Panc1 (cell line): Measurements from ENCODE around the gene PRKCQ. TPM values are rescaled to one million over a fixed set of nuclear protein-coding genes. Genes with fewer than 3 reads are reported as not detected.

Experiments used
- ATAC-seq: fragments of 200-7000 bp; cut with Tn5 transposase; 2 replicates; pipeline ENCODE4 v1.9.1; 2020; ENCODE audit warnings: mild to moderate bottlenecking, moderate library complexity
- BruUV-seq: library from RNA; stranded (reverse); fragments of 400-500 nt; replicated peaks from 2 replicates; lab custom pipeline; 2021; lab: Mats Ljungman, UMichigan
- CTCF ChIA-PET: fragments of 300-600 bp; sonication (Branson Sonifier 250); formaldehyde crosslinking; loops from one replicate; lab custom pipeline; 2022; ENCODE audit warnings: antibody characterized with exemption; lab: Charles Lee
- POLR2A ChIA-PET: fragments of 300-600 bp; sonication (Branson Sonifier 250); formaldehyde crosslinking; loops from one replicate; lab custom pipeline; 2022; ENCODE audit warnings: antibody characterized with exemption; lab: Charles Lee
- DNase-seq: peaks from one replicate; pipeline ENCODE4 v3.0.0-alpha.2; 2010; ENCODE audit warnings: low read depth, low spot score
- H3K27ac ChIP-seq: 2 replicates; pipeline ENCODE4 v1.5.1; 2011; ENCODE audit warnings: mild to moderate bottlenecking, low read length, inconsistent platforms
- H3K27me3 ChIP-seq: fragments of 200-500 bp; sonication (Bioruptor generic); 2 replicates; pipeline ENCODE4 v1.6.0; 2014; ENCODE audit warnings: low read length, inconsistent platforms; ENCODE audit not compliant: control insufficient read depth, insufficient read depth
- H3K36me3 ChIP-seq: fragments of 200-500 bp; sonication (Bioruptor generic); 2 replicates; pipeline ENCODE4 v1.5.1; 2014; ENCODE audit warnings: inconsistent platforms, mild to moderate bottlenecking, low read length, moderate library complexity; ENCODE audit not compliant: control insufficient read depth, insufficient read depth
- H3K4me1 ChIP-seq: 2 replicates; pipeline ENCODE4 v1.5.1; 2011; ENCODE audit warnings: inconsistent platforms, mild to moderate bottlenecking, low read length, moderate library complexity; ENCODE audit not compliant: control insufficient read depth, insufficient read depth
- H3K4me3 ChIP-seq, 2 experiments: 2 replicates each; pipeline ENCODE4 v1.5.1; 2011 to 2012; ENCODE audit warnings: low read depth in 2 of 2, low read length in 2 of 2, mild to moderate bottlenecking in 2 of 2, inconsistent platforms in 1 of 2, moderate library complexity in 1 of 2
- H3K9me3 ChIP-seq: fragments of 200-500 bp; sonication (Bioruptor generic); 2 replicates; pipeline ENCODE4 v1.5.1; 2014; ENCODE audit warnings: low read depth, mild to moderate bottlenecking, inconsistent platforms, low read length, moderate library complexity; ENCODE audit not compliant: control insufficient read depth, insufficient read depth
- CTCF ChIP-seq: fragments of 450-650 bp; IDR thresholded peaks from 2 replicates; pipeline ENCODE4 v1.5.1; 2017; ENCODE audit warnings: mild to moderate bottlenecking
- POLR2AphosphoS5 ChIP-seq: IDR thresholded peaks from 2 replicates; pipeline ENCODE4 v1.6.1; 2012; ENCODE audit warnings: mild to moderate bottlenecking, low read depth, low read length, moderate library complexity
- REST ChIP-seq, 2 experiments: IDR thresholded peaks; 2 replicates each; pipeline ENCODE4 v1.6.1; 2011 to 2012; ENCODE audit warnings: low read depth in 2 of 2, control low read depth in 1 of 2, low read length in 1 of 2, mild to moderate bottlenecking in 1 of 2, moderate library complexity in 1 of 2; ENCODE audit not compliant: insufficient read depth in 1 of 2
- SIN3A ChIP-seq: IDR thresholded peaks from 2 replicates; pipeline ENCODE4 v1.6.1; 2012; ENCODE audit warnings: low read depth, mild to moderate bottlenecking, low read length, moderate library complexity, borderline replicate concordance; ENCODE audit not compliant: insufficient read depth
- TCF7L2 ChIP-seq: IDR thresholded peaks from 2 replicates; pipeline ENCODE4 v1.6.1; 2011; ENCODE audit warnings: mild to moderate bottlenecking, low read depth, low read length, inconsistent platforms
- in situ Hi-C: cut with HindIII; loops from 2 replicates; pipeline ENCODE4 v1.10.0; 2016; ENCODE audit warnings: low sequenced_read_pairs, low pct_unique_long_range_greater_than_20kb
- intact Hi-C: fragments of 100-400 bp; cut with micrococcal nuclease; formaldehyde crosslinking; loops from one replicate; pipeline ENCODE4 v1.10.0; 2022; ENCODE audit not compliant: unreplicated experiment
- total RNA-seq: library from RNA; stranded (reverse); gene quantifications from one replicate; pipeline ENCODE4 v1.2.1, GENCODE V29; 2021; ENCODE audit not compliant: unreplicated experiment

The PRKCQ gene
- total RNA-seq, 1 experiment from 2014 or later = 0.23 TPM

- ATAC-seq = no peak
- no TSS peak for BruUV-seq
- POLR2A ChIA-PET = no interaction called here
Measured at GRCh38 chr10:6601246-6601805, 21.2 kb upstream of the PRKCQ start.

GRCh38 chr10:6600224-6600987, 20.3 kb upstream of the PRKCQ start:
- in situ Hi-C loops (no loop called here), intact Hi-C loops (no loop called here)
- Histone ChIP-seq H3K27me3 (peaks cover 3% of the 10 kb centered on the region; the same call in 1 of the 2 replicates), H3K27ac (no peak overlapping the region), H3K9me3 (no peaks in the 10 kb centered on the region), H3K4me3 (no peak overlapping the region), H3K36me3 (no peaks in the 10 kb centered on the region), H3K4me1 (no peaks in the 10 kb centered on the region)
- no peak for TF ChIP-seq POLR2AphosphoS5
- TF ChIP-seq SIN3A = no peak
- TF ChIP-seq REST (IDR thresholded peaks at IDR 0.05; ENCODE audit: insufficient read depth in 1 of 2, low read depth in 2 of 2, low read length in 1 of 2) = no peak
- no peak for TF ChIP-seq TCF7L2
- no peak for TF ChIP-seq CTCF
- DNase-seq (no peak), ATAC-seq (no peak)
- ChIA-PET CTCF (no interaction called here), POLR2A (no interaction called here)
- no TSS peak for BruUV-seq

More at GRCh38 chr10:6601246-6601805, 21.2 kb upstream of the PRKCQ start:
- DNase-seq = no peak
- in situ Hi-C loops = no loop called here
- no peaks in the 10 kb centered on the region for H3K36me3 ChIP-seq
- CTCF ChIA-PET = no interaction called here
- TF ChIP-seq CTCF (no peak), POLR2AphosphoS5 (no peak)
- intact Hi-C loops = no loop called here
- H3K4me1 ChIP-seq = no peaks in the 10 kb centered on the region
- H3K27ac ChIP-seq = no peak overlapping the region
- no peak overlapping the region for H3K4me3 ChIP-seq
- H3K9me3 ChIP-seq = no peaks in the 10 kb centered on the region
- peaks cover 3% of the 10 kb centered on the region; the same call in 1 of the 2 replicates for H3K27me3 ChIP-seq
